H1 (cell line): ENCODE data around the gene ZBTB20. TPM values are rescaled to one million over a fixed set of nuclear protein-coding genes. Genes with fewer than 3 reads are reported as not detected.

Experiments
- CTCF ChIA-PET: fragments of 300-600 bp; sonication (Branson Sonifier 250); formaldehyde crosslinking; loops from one replicate; lab custom pipeline; 2021; ENCODE audit not compliant: partially characterized antibody; lab: Charles Lee
- POLR2A ChIA-PET: fragments of 300-600 bp; sonication (Branson Sonifier 250); formaldehyde crosslinking; loops from one replicate; lab custom pipeline; 2021; ENCODE audit warnings: inconsistent platforms; ENCODE audit not compliant: partially characterized antibody; lab: Charles Lee
- DNase-seq, 2 experiments: peaks; one replicate each; pipeline versions ENCODE4 v3.0.0 to v3.0.0-alpha.2; 2010 to 2022; ENCODE audit warnings: low spot score in 2 of 2, low read depth in 1 of 2, mixed read lengths in 1 of 2
- FAIRE-seq: peaks from 2 replicates; lab custom pipeline; 2011; peaks lifted over from hg19 to GRCh38; lab: Jason Lieb, UNC
- H2AFZ ChIP-seq: 2 replicates; pipeline ENCODE4 v1.8.1; 2012; ENCODE audit warnings: low read length, inconsistent platforms
- H2AK5ac ChIP-seq: 2 replicates; pipeline ENCODE4 v1.6.1; 2013; ENCODE audit warnings: low read depth, low read length
- H2BK120ac ChIP-seq: replicated peaks from 2 replicates; pipeline ENCODE3; 2013; ENCODE audit warnings: low read depth, low read length, inconsistent platforms
- H2BK12ac ChIP-seq: 2 replicates; pipeline ENCODE4 v1.6.1; 2013; ENCODE audit warnings: low read depth, low read length
- H2BK15ac ChIP-seq: 2 replicates; pipeline ENCODE4 v1.6.1; 2013; ENCODE audit warnings: low read length
- H2BK20ac ChIP-seq: 2 replicates; pipeline ENCODE4 v1.6.1; 2013; ENCODE audit warnings: low read length
- H2BK5ac ChIP-seq: 2 replicates; pipeline ENCODE4 v1.6.1; 2013; ENCODE audit warnings: low read depth, low read length
- H3K14ac ChIP-seq: 2 replicates; pipeline ENCODE4 v1.6.1; 2013; ENCODE audit warnings: inconsistent platforms; ENCODE audit not compliant: insufficient read length
- H3K18ac ChIP-seq: 2 replicates; pipeline ENCODE4 v1.6.1; 2013; ENCODE audit warnings: low read length; ENCODE audit errors: extremely low read depth
- H3K23ac ChIP-seq: 2 replicates; pipeline ENCODE4 v1.6.1; 2013; ENCODE audit warnings: inconsistent platforms; ENCODE audit not compliant: insufficient read length
- H3K23me2 ChIP-seq: 2 replicates; pipeline ENCODE4 v1.6.1; 2013; ENCODE audit warnings: low read depth, low read length
- H3K27ac ChIP-seq: 2 replicates; pipeline ENCODE4 v1.6.1; 2011; ENCODE audit warnings: low read depth, low read length, inconsistent platforms
- H3K27me3 ChIP-seq, 4 experiments: replicated peaks in 1 of 4; 1 replicate in 1 of 4; 2 replicates in 3 of 4; pipeline versions ENCODE4 v1.6.1 to v1.8.1; 2011 to 2013; ENCODE audit warnings: low read length in 3 of 4, mild to moderate bottlenecking in 3 of 4, inconsistent platforms in 2 of 4, mixed read lengths in 2 of 4, moderate library complexity in 1 of 4; ENCODE audit not compliant: control insufficient read depth in 3 of 4, insufficient read depth in 3 of 4; ENCODE audit errors: extremely low read depth in 1 of 4
- H3K36me3 ChIP-seq, 4 experiments: 2 replicates each; pipeline versions ENCODE4 v1.6.1 to v1.8.1; 2011 to 2013; ENCODE audit warnings: mild to moderate bottlenecking in 4 of 4, low read length in 3 of 4, moderate library complexity in 2 of 4, control low read depth in 1 of 4, inconsistent platforms in 1 of 4; ENCODE audit not compliant: insufficient read depth in 4 of 4, control insufficient read depth in 2 of 4
- H3K4ac ChIP-seq: replicated peaks from 2 replicates; pipeline ENCODE3; 2013; ENCODE audit warnings: low read length, low read depth, mixed read lengths, inconsistent platforms; ENCODE audit not compliant: insufficient read length
- H3K4me1 ChIP-seq, 4 experiments: replicated peaks in 1 of 4; 1 replicate in 1 of 4; 2 replicates in 3 of 4; pipeline versions ENCODE4 v1.6.1 to v1.8.1; 2011 to 2013; ENCODE audit warnings: low read length in 3 of 4, inconsistent platforms in 2 of 4, mixed read lengths in 1 of 4; ENCODE audit not compliant: insufficient read depth in 4 of 4, control insufficient read depth in 3 of 4
- H3K4me2 ChIP-seq, 2 experiments: 2 replicates each; pipeline versions ENCODE4 v1.6.1 to v1.8.1; 2011 to 2013; ENCODE audit warnings: low read depth in 2 of 2, low read length in 2 of 2, control low read depth in 1 of 2, inconsistent platforms in 1 of 2, mild to moderate bottlenecking in 1 of 2; ENCODE audit not compliant: insufficient read depth in 1 of 2
- H3K4me3 ChIP-seq, 4 experiments: fragments of 200-600, 300-600 bp in 1 of 4; sonication (generic), shearing (Covaris generic), sonication (Bioruptor Twin) in 1 of 4; 2 replicates each; pipeline versions ENCODE4 v1.5.1 to v1.8.1; 2011 to 2016; ENCODE audit warnings: low read length in 4 of 4, low read depth in 3 of 4, control low read depth in 2 of 4, inconsistent platforms in 2 of 4, mild to moderate bottlenecking in 2 of 4, mixed read lengths in 1 of 4, moderate library complexity in 1 of 4; ENCODE audit not compliant: insufficient read depth in 2 of 4; ENCODE audit errors: extremely low read depth in 1 of 4
- H3K56ac ChIP-seq: replicated peaks from 2 replicates; pipeline ENCODE3; 2013; ENCODE audit warnings: low read depth, mild to moderate bottlenecking, mixed read lengths, low read length, inconsistent platforms; ENCODE audit not compliant: insufficient read length
- H3K79me1 ChIP-seq: 2 replicates; pipeline ENCODE4 v1.6.1; 2013; ENCODE audit warnings: low read depth, low read length, control low read depth
- H3K79me2 ChIP-seq, 2 experiments: 2 replicates each; pipeline versions ENCODE4 v1.6.1 to v1.8.1; 2012 to 2013; ENCODE audit warnings: low read length in 2 of 2, mild to moderate bottlenecking in 2 of 2, inconsistent platforms in 1 of 2; ENCODE audit not compliant: insufficient read depth in 2 of 2, control insufficient read depth in 1 of 2
- H3K9ac ChIP-seq, 4 experiments: replicated peaks in 1 of 4; 1 replicate in 1 of 4; 2 replicates in 3 of 4; pipeline versions ENCODE4 v1.6.1 to v1.8.1; 2011 to 2013; ENCODE audit warnings: low read depth in 3 of 4, low read length in 3 of 4, control low read depth in 2 of 4, mild to moderate bottlenecking in 2 of 4, moderate library complexity in 2 of 4, inconsistent platforms in 1 of 4; ENCODE audit errors: extremely low read depth in 1 of 4
- H3K9me3 ChIP-seq, 2 experiments: 2 replicates each; pipeline versions ENCODE4 v1.6.1 to v1.8.1; 2012 to 2013; ENCODE audit warnings: mild to moderate bottlenecking in 2 of 2, moderate library complexity in 2 of 2, control low read depth in 1 of 2, inconsistent platforms in 1 of 2, low read depth in 1 of 2, low read length in 1 of 2, mixed read lengths in 1 of 2; ENCODE audit not compliant: insufficient read depth in 2 of 2
- H4K20me1 ChIP-seq, 2 experiments: replicated peaks in 1 of 2; 2 replicates each; pipeline versions ENCODE3 to v1.8.1; 2011 to 2013; ENCODE audit warnings: inconsistent platforms in 2 of 2, low read length in 2 of 2, mild to moderate bottlenecking in 1 of 2; ENCODE audit not compliant: insufficient read depth in 2 of 2, control insufficient read depth in 1 of 2
- H4K5ac ChIP-seq: 2 replicates; pipeline ENCODE4 v1.6.1; 2013; ENCODE audit warnings: low read length, low read depth, mixed read lengths, inconsistent platforms; ENCODE audit not compliant: insufficient read length
- H4K8ac ChIP-seq: 2 replicates; pipeline ENCODE4 v1.8.0; 2013; ENCODE audit warnings: mild to moderate bottlenecking, moderate library complexity, low read length, inconsistent platforms; ENCODE audit not compliant: insufficient read depth; ENCODE audit errors: extremely low read depth
- H4K91ac ChIP-seq: replicated peaks from 2 replicates; pipeline ENCODE3; 2013; ENCODE audit warnings: low read length, mixed read lengths, inconsistent platforms; ENCODE audit not compliant: insufficient read length
- CBX8 ChIP-seq: fragments of 300-800, 300-1000 bp; sonication (generic); IDR thresholded peaks from 2 replicates; pipeline ENCODE4 v1.7.1; 2016; ENCODE audit warnings: low read depth, low read length, borderline replicate concordance
- EGR1 ChIP-seq: IDR thresholded peaks from 2 replicates; pipeline ENCODE4 v1.6.1; 2011; ENCODE audit warnings: low read depth, low read length, borderline replicate concordance
- FOSL1 ChIP-seq: IDR thresholded peaks from 2 replicates; pipeline ENCODE4 v1.6.1; 2011; ENCODE audit warnings: mild to moderate bottlenecking, low read depth, low read length, moderate library complexity; ENCODE audit not compliant: insufficient read depth
- GTF2F1 ChIP-seq: IDR thresholded peaks from 2 replicates; pipeline ENCODE4 v1.6.1; 2012; ENCODE audit warnings: low read depth, low read length, improper control_type of control experiment, borderline replicate concordance
- JUN ChIP-seq: IDR thresholded peaks from 2 replicates; pipeline ENCODE4 v1.6.1; 2011; ENCODE audit warnings: low read depth, mild to moderate bottlenecking, improper control_type of control experiment, low read length
- JUND ChIP-seq: IDR thresholded peaks from 2 replicates; pipeline ENCODE4 v1.6.1; 2011; ENCODE audit warnings: mild to moderate bottlenecking, improper control_type of control experiment, low read length
- NRF1 ChIP-seq: IDR thresholded peaks from 2 replicates; pipeline ENCODE4 v1.6.1; 2011; ENCODE audit warnings: mild to moderate bottlenecking, low read depth, low read length, improper control_type of control experiment
- POLR2A ChIP-seq, 2 experiments: IDR thresholded peaks; 1 replicate in 1 of 2; 2 replicates in 1 of 2; pipeline ENCODE4 v1.6.1; 2011; ENCODE audit warnings: low read depth in 2 of 2, low read length in 2 of 2, mild to moderate bottlenecking in 2 of 2; ENCODE audit errors: control extremely low read depth in 1 of 2
- RNF2 ChIP-seq: fragments of 200-900, 300-1000 bp; sonication (generic); IDR thresholded peaks from 2 replicates; pipeline ENCODE4 v1.7.1; 2016; ENCODE audit warnings: borderline replicate concordance, low read depth, mild to moderate bottlenecking, antibody characterized with exemption, low read length; ENCODE audit not compliant: poor library complexity, severe bottlenecking; ENCODE audit errors: missing control alignments
- TAF7 ChIP-seq: optimal IDR thresholded peaks from 2 replicates; pipeline ENCODE3; 2011; ENCODE audit warnings: low read depth, mild to moderate bottlenecking, inconsistent platforms, low read length, moderate library complexity, borderline replicate concordance
- WGBS, 2 experiments: shearing (Covaris generic) in 1 of 2; methylation state at CpG; one replicate each; pipeline versions ENCODE4 v1.1.6 to v1.1.7; 2013 to 2015; ENCODE audit warnings: low lambda C conversion rate in 2 of 2, mixed read lengths in 2 of 2, inconsistent platforms in 1 of 2, low coverage in 1 of 2, missing lambda C conversion rate in 1 of 2; ENCODE audit not compliant: insufficient replicate concordance in 2 of 2, insufficient coverage in 1 of 2, insufficient read length in 1 of 2; ENCODE audit errors: extremely low coverage in 1 of 2, missing lambda C conversion rate in 1 of 2; 5-methylcytosine and 5-hydroxymethylcytosine counted together
- polyA plus RNA-seq, 7 experiments: library from polyadenylated mRNA; depleted of rRNA in 3 of 7; stranded (reverse) in 5 of 7; unstranded in 2 of 7; fragments of >200 nt in 5 of 7; fragments of 200-250 nt in 2 of 7; gene quantifications; 1 replicate in 5 of 7; 2 replicates in 1 of 7; 4 replicates in 1 of 7; pipeline versions ENCODE4 v1.2.1 to v1.2.3, GENCODE V29; 2011 to 2013; ENCODE audit warnings: missing spikeins in 2 of 7, mixed read lengths in 2 of 7
- total RNA-seq: library from RNA; stranded (reverse); fragmentation: NEBNext Ultra II Directional; extraction: Animal tissue kit (Norgen Biotek cat#: 25700); gene quantifications from 2 replicates; pipeline ENCODE4 v1.2.1, GENCODE V29; 2021
- TF ChIP-seq, protein P1 (sequence below), 3 experiments: IDR thresholded peaks; 1 replicate in 2 of 3; 2 replicates in 1 of 3; pipeline versions ENCODE4 v1.5.1 to v1.6.1; 2011; ENCODE audit warnings: low read length in 3 of 3, mild to moderate bottlenecking in 3 of 3, inconsistent platforms in 2 of 3, low read depth in 1 of 3, moderate library complexity in 1 of 3; ENCODE audit not compliant: insufficient read depth in 1 of 3; ENCODE audit errors: control extremely low read depth in 1 of 3
- TF ChIP-seq, protein P2 (sequence below): IDR thresholded peaks from 2 replicates; pipeline ENCODE4 v1.6.1; 2012; ENCODE audit warnings: inconsistent platforms

ZBTB20 gene
- total and polyA plus RNA-seq, 2 of the 8 experiments (the other 6 are each of a cell fraction or from before 2014, with no cell fraction given): 0.35 to 1.3 TPM

DNA sequence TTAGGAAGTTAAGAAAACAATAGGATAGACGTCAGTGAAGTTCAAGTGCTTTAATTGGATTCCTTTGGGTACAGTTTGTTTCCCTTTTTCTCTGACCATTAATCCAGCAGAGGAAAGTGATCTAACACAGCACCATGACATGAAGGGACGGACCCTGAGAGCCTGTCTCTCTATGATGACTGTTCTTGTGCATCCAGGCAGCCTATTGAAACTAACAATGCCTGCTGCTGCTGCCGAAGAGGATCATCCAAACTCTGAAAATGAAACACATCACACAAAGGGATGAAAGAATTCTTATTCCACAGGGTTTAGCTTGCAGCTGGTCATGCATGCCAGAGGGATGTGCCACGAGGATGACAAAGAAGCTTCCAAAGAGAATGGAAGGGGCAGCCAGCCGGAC, 75.5 kb downstream of the ZBTB20 start:
- H2AFZ ChIP-seq: no peak overlapping the region
- no peak overlapping the region for H2BK12ac ChIP-seq
- H4K20me1 ChIP-seq: no peaks in the 10 kb centered on the region
- no peak overlapping the region for H2BK20ac ChIP-seq
- H3K4me2 ChIP-seq: no peak overlapping the region
- no peak overlapping the region for H3K27ac ChIP-seq
- H3K36me3 ChIP-seq: no peaks in the 10 kb centered on the region
- no peak overlapping the region for H4K5ac ChIP-seq
- no peak overlapping the region for H3K4ac ChIP-seq
- no peak overlapping the region for H3K14ac ChIP-seq
- no peaks in the 10 kb centered on the region for H3K27me3 ChIP-seq
- ChIA-PET POLR2A (no interaction called here), CTCF (interaction anchor here (0.6 to 1.5 kb wide), 4 partner anchors 13 to 245 kb away, joined by 3 to 4 read pairs (median 3); no protein-coding TSS in a partner anchor)
- DNase-seq (no peak), FAIRE-seq (no peak)
- no peaks in the 10 kb centered on the region for H3K9me3 ChIP-seq
- H3K4me1 ChIP-seq: no peaks in the 10 kb centered on the region
- H2BK5ac ChIP-seq: no peak overlapping the region
- no peak overlapping the region for H3K4me3 ChIP-seq
- H3K79me2 ChIP-seq: no peaks in the 10 kb centered on the region
- no peak overlapping the region for H2BK120ac ChIP-seq
- H2BK15ac ChIP-seq: no peak overlapping the region
- H3K9ac ChIP-seq: no peak overlapping the region
- 88% methylated on average over 5 of the region's 5 CpGs; no CpG with 5 or more reads in 1 of the 2 experiments for WGBS, 2 experiments
- no peak overlapping the region for H3K18ac ChIP-seq
- no peak overlapping the region for H4K8ac ChIP-seq
- no peak overlapping the region for H4K91ac ChIP-seq
- H3K56ac ChIP-seq: no peak overlapping the region
- no peaks in the 10 kb centered on the region for H3K23me2 ChIP-seq
- H3K23ac ChIP-seq: no peak overlapping the region
- no peaks in the 10 kb centered on the region for H3K79me1 ChIP-seq
- no peak overlapping the region for H2AK5ac ChIP-seq
- TF ChIP-seq RNF2 (no peak), GTF2F1 (no peak), TAF7 (no peak), FOSL1 (no peak), POLR2A (IDR thresholded peaks at IDR 0.05; ENCODE audit: control extremely low read depth in 1 of 2, low read depth in 2 of 2, low read length in 2 of 2) (no peak), EGR1 (no peak), JUN (no peak), JUND (no peak), NRF1 (no peak), CBX8 (no peak)
- TF ChIP-seq, protein P1, sequence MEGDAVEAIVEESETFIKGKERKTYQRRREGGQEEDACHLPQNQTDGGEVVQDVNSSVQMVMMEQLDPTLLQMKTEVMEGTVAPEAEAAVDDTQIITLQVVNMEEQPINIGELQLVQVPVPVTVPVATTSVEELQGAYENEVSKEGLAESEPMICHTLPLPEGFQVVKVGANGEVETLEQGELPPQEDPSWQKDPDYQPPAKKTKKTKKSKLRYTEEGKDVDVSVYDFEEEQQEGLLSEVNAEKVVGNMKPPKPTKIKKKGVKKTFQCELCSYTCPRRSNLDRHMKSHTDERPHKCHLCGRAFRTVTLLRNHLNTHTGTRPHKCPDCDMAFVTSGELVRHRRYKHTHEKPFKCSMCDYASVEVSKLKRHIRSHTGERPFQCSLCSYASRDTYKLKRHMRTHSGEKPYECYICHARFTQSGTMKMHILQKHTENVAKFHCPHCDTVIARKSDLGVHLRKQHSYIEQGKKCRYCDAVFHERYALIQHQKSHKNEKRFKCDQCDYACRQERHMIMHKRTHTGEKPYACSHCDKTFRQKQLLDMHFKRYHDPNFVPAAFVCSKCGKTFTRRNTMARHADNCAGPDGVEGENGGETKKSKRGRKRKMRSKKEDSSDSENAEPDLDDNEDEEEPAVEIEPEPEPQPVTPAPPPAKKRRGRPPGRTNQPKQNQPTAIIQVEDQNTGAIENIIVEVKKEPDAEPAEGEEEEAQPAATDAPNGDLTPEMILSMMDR (IDR thresholded peaks at IDR 0.05; ENCODE audit: control extremely low read depth in 1 of 3, insufficient read depth in 1 of 3, low read depth in 1 of 3, low read length in 3 of 3): no peak
- TF ChIP-seq, protein P2, sequence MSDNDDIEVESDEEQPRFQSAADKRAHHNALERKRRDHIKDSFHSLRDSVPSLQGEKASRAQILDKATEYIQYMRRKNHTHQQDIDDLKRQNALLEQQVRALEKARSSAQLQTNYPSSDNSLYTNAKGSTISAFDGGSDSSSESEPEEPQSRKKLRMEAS: no peak
